Activated CD8-positive, alpha-beta memory T cell treated with anti-CD3 and anti-CD28 coated beads for 48 hours (primary cell): ENCODE measurements around the gene OPA1.

Experiments
- DNase-seq, 3 experiments: peaks; one replicate each; pipeline ENCODE4 v3.0.0-alpha.2; 2020; ENCODE audit warnings: low read depth in 2 of 3, low spot score in 2 of 3

The OPA1 gene, protein sequence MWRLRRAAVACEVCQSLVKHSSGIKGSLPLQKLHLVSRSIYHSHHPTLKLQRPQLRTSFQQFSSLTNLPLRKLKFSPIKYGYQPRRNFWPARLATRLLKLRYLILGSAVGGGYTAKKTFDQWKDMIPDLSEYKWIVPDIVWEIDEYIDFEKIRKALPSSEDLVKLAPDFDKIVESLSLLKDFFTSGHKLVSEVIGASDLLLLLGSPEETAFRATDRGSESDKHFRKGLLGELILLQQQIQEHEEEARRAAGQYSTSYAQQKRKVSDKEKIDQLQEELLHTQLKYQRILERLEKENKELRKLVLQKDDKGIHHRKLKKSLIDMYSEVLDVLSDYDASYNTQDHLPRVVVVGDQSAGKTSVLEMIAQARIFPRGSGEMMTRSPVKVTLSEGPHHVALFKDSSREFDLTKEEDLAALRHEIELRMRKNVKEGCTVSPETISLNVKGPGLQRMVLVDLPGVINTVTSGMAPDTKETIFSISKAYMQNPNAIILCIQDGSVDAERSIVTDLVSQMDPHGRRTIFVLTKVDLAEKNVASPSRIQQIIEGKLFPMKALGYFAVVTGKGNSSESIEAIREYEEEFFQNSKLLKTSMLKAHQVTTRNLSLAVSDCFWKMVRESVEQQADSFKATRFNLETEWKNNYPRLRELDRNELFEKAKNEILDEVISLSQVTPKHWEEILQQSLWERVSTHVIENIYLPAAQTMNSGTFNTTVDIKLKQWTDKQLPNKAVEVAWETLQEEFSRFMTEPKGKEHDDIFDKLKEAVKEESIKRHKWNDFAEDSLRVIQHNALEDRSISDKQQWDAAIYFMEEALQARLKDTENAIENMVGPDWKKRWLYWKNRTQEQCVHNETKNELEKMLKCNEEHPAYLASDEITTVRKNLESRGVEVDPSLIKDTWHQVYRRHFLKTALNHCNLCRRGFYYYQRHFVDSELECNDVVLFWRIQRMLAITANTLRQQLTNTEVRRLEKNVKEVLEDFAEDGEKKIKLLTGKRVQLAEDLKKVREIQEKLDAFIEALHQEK

DNA sequence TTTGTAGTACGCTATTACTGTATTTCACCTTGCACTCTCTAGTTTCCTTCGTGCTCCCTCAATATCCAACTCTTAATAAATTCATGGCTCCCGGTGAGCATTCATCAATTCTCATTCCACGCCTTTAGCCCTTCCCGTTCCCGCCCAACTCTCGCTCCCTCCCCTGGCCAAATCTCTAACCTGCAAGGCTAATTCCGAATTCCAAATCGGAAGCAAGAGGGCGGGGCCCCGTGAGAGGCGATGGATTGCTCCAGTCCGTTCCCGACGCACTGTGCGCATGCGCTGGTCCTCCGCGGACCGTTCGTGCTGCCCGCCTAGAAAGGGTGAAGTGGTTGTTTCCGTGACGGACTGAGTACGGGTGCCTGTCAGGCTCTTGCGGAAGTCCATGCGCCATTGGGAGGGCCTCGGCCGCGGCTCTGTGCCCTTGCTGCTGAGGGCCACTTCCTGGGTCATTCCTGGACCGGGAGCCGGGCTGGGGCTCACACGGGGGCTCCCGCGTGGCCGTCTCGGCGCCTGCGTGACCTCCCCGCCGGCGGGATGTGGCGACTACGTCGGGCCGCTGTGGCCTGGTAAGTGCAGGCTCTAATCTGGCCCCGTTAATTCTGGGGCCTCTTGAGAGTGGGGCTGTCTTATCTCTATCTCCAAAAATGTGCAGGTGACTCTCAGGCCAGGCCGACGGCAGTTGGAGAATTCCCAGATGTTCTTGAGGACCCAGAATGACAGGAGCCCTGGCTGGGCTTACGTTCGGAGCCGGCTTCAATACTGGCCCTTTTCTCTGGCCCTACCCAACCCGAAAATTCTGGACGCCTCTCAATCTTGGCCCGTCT, at the start of gene OPA1:
Gene OPA1, plus strand, starts transcription at position 368 of the 827 bp plus-strand sequence. Its CDS starts 170 bp downstream, at position 538.
- peak; percentile 75 to 84 (median 83) for DNase-seq

DNA sequence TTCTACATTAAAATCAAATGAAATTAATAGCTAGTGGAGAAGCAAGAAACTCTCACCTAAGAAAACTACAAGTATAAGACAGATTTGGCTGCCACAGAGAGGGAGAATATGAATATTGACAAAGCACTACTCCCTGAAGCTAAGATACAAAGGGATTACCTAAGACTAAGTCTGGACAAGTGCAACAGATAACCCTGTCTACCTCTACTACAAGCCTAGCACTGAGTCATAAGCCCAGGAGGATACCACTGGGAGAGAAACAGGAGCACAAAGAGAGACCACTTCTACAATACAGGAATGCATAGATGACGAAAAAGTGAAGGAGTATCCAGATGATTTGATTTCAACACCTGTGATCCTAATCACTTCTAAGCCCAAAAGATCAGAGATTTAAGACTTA, 48.7 kb upstream of the OPA1 start:
- no peak for DNase-seq

- DNase-seq: no peak
Measured at GRCh38 chr3:193545304-193545703, 47.7 kb upstream of the OPA1 start.

DNA sequence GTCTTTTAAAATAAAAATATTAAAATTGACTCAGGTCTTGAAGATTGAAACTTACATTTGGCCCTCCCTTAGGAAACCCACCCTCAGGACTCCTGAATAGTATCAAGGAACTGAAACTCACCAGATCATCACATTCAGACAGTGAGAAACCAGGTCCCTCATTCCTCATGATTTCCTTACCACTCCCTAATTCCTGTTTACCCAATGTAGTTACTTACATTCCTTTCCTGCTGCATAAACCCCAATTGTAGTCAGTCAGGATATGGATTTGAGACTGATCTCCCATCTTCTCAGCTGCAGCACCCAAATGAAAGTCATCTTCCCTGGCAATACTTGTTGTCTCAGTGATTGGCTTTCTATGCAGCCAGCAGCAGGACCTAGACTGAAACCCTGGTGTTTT, 46.9 kb upstream of the OPA1 start:
- no peak for DNase-seq

DNA sequence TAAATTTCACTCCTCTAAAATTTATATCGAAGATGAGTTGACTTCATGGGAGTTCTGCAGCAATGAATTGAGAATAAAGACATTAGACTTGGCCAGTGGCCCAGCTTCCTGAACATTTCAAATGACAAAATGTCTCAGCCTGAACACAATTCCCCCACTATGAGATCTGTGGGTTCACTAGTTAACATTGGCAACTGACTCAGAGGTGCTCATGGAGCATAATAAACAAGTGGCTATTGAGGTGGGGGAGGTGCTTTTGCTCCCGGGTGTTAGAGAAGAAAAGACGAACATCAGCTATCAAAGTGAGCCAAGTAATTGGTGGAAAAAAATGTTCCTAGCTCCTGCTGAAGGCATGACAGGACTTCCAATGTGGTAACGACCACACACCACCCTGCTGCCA, 44.6 kb upstream of the OPA1 start:
- DNase-seq: no peak

GRCh38 chr3:193552923-193553322, 40.1 kb upstream of the OPA1 start:
- DNase-seq: no peak

GRCh38 chr3:193553586-193553985, 39.4 kb upstream of the OPA1 start:
- DNase-seq: no peak

DNA sequence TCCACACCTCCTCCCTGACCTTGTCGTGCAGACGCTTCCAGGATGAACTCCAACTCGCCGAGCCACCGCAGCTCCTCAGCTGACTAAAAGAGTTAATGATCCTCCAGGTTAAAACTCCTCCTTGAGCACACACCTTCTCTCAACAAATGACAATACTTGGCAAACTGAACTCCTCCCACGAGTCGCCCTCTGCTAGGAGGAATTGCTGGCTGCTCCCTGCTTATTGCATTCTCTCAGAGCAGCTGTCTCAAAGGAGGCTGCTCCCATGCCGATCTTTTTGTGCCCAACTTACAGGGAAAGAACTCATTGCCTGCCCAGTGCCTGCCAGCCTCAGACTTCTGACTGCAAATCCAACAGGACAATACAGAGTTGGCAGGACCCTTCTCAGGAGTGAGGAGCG, 38.2 kb upstream of the OPA1 start, which contains the start of gene ATP13A4:
Gene ATP13A4, minus strand, starts transcription at position 85 of the 400 bp plus-strand sequence. CDS start 96 bp downstream, outside the sequence.
- DNase-seq: no peak

DNA sequence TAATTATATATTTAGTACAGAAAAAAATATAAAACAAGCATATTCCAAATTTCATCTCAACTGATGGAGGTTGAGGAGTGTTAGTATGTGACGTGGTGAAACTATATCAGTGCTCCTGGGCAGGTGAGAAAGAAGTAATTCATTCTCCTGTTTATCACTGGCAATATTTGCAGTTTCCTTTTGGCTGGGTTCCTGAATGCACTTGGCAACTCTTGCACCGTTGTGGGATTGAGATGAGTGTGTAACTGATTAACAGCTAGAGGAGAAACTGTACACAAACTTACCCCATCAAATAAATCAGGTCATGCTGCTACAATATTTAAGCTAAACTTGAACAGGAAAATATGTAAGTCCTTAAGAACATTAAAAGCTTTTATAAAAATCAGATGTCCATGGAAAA, 36.2 kb upstream of the OPA1 start:
- DNase-seq: no peak

DNA sequence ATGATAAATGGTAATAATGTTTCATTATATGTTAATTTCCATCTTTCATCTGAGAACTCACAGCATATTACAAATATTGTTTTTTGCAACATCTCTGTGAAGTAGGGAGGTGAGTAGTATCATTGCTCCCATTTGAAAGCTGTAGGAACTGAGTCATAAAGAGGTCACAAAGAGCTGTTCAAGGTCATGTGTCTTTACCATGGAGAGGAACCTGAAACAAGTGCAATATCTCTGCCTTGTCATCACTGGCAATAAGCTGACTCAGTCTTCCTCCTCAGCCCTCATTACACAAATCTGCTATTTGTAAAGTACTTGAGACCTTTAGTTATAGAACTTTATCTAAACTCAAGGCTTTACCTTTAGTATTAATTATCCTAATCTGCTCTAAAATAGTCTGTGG, 33.9 kb upstream of the OPA1 start:
- DNase-seq: no peak

DNA sequence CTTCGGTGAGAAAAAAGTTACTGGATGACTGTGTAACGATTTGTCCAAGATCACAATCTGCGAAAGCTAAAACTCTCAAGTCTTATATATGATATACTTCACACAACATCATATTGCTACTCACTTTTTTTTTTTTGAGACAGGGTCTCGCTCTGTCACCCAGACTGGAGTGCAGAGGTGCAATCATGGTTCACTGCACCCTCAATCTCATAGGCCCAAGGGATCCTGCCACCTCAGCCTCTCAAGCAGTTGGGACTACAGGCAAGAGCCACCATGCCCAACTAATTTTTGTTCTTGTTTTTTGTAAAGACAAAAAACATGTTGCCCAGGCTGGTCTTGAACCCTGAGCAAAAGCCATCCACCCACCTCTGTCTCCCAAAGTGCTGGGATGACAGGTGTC, 32.9 kb upstream of the OPA1 start:
- no peak for DNase-seq

GRCh38 chr3:193560870-193561269, 32.1 kb upstream of the OPA1 start:
- no peak for DNase-seq

GRCh38 chr3:193563426-193563825, 29.6 kb upstream of the OPA1 start:
- no peak for DNase-seq

DNA sequence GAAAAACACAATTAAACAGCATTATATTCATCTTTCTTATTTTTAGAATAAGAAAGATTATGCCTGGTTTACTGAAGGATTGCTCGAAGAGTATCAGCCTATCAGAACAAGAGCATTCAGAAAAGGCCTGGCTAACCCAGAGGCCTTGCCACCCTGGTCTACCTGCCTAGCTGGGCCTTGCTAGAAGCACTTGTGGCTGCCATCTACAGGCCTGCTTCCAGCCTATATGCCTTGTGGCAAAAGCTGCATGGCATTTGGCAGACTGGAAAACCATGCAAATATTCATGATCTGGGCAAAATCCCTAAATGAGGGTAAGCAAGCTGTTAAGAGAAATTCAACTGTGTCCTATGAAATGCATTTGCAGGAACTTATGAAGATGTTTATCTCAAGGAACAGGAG, 29.0 kb upstream of the OPA1 start:
- DNase-seq: no peak

- DNase-seq: no peak
Measured at GRCh38 chr3:193569119-193569518, 23.9 kb upstream of the OPA1 start.

DNA sequence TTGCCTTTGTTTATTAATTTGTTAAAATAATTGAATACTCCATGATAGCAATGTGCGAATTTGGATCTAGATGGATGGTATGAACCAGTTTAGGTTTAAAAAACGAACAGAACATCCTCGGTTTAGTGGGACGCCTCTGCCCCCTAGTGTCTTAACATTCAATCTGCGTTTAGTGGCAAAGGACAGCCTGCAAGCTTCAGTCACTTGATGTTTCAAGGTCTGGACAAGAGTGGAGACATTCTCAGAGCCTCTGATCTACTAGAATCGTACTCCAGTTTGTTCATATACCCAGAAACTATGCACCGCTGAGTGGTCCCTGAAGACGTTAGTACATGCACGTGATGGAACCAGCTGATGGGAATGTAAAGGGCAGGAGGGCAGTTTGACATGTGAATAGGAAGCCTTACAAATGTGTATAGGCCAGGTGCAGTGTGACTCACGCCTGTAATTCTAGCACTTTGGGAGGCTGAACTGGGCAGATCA, 20.5 kb upstream of the OPA1 start:
- no peak for DNase-seq

DNA sequence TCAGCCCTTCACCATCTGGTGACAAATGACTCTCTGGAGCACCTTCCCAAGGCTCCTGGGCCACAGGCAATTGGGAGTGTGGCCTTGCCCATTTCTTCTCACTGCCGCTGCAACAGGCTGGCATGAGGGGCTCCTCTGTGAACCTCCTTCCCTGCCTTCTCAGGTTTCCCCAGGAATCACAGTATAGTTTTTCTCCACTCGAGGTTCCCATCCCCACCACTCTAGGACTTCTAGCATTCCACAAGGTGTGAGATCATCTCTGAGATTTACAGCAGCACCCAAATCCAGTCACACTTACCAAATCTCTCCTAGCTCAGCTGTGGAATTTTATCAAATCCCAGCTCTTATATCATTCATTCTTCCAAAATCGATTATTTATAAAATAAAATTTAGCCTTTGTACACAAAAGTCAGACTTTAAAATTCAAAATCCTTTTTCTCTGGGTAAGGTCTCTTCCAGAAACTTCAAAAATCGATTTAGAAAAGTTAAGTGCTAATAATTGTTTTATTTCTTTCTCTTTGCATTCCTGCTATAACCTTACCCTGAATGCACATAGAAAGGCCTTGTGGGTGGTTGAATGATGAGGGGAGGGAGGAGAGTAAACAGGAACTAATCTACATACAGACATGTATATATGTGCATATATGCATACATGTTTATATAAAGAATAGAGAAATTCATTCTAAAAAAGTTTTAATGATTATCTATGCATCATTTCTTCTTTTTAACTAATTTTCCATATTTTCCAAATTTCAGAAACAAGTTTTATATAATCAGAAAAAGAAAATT, 19.4 kb upstream of the OPA1 start:
- no peak for DNase-seq

DNA sequence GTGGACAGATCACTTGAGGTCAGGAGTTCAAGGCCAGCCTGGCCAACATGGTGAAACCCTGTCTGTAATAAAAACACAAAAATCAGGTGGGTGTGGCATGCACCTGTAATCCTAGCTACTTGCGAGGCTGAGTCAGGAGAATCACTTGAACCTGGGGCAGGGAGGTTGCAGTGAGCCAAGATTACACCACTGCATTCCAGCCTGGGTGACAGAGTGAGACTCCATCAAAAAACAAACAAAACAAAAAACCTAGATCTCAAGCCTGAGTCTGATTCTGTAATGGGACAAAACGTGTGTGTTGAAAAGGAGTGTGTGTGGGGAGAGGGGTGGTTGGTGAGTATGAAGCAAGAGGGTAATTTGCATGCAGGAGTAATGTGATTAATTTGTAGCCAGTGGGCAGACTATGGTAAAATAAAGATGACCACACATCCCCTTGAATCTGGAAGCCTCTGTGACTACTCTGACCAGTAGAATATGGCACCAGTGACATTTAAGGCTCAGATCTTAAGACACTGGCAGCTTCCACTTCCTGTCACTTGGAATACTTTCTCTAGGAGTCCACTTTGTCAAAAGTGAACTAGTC, 18.4 kb upstream of the OPA1 start:
- no peak for DNase-seq

- no peak for DNase-seq
Measured at GRCh38 chr3:193585530-193585929, 7.5 kb upstream of the OPA1 start.

GRCh38 chr3:193586526-193586925, 6.5 kb upstream of the OPA1 start:
- no peak for DNase-seq
